Measurements from ENCODE around the gene TSPEAR. TPM values are rescaled to one million over a fixed set of nuclear protein-coding genes. Genes with fewer than 3 reads are reported as not detected.

Gene TSPEAR
- total RNA-seq, 4 donors from 2014 or later, result under 0.01 to 0.23 TPM; not detected in 2

GRCh38 chr21:44471996-44472395 lies 239.4 kb downstream of the TSPEAR start:
- no peak overlapping the region for H3K4me3 ChIP-seq
- TF ChIP-seq CTCF (IDR thresholded peaks at IDR 0.05) (no peak), EP300 (IDR thresholded peaks at IDR 0.05) (no peak), POLR2A (IDR thresholded peaks at IDR 0.05; ENCODE audit: low read depth) (no peak), POLR2AphosphoS5 (IDR thresholded peaks at IDR 0.05) (no peak)
- H3K4me1 ChIP-seq, result no peaks in the 10 kb centered on the region
- intact Hi-C loops (cut with DNase I), result no loop called here
- no peak for DNase-seq (ENCODE audit: extremely low spot score)
- WGBS, result 77% methylated on average over 6 of the region's 6 CpGs
- no peaks in the 10 kb centered on the region for H3K9me3 ChIP-seq
- no peak overlapping the region for H3K27ac ChIP-seq (replicated peaks in 1 of 4)
- H3K36me3 ChIP-seq, result no peaks in the 10 kb centered on the region
- H3K27me3 ChIP-seq, result no peaks in the 10 kb centered on the region

- Histone ChIP-seq H3K27me3 (no peaks in the 10 kb centered on the region), H3K27ac (replicated peaks in 1 of 4) (no peak overlapping the region), H3K9me3 (no peaks in the 10 kb centered on the region), H3K4me3 (no peak overlapping the region), H3K36me3 (no peaks in the 10 kb centered on the region), H3K4me1 (no peaks in the 10 kb centered on the region)
- DNase-seq (ENCODE audit: extremely low spot score), result no peak
- TF ChIP-seq POLR2AphosphoS5 (IDR thresholded peaks at IDR 0.05) (no peak), EP300 (IDR thresholded peaks at IDR 0.05) (no peak), CTCF (IDR thresholded peaks at IDR 0.05) (no peak), POLR2A (IDR thresholded peaks at IDR 0.05; ENCODE audit: low read depth) (no peak)
- intact Hi-C loops (cut with DNase I), result no loop called here
Measured at GRCh38 chr21:44471341-44471740, 240.0 kb downstream of the TSPEAR start.

GRCh38 chr21:44467859-44468195 lies 243.5 kb downstream of the TSPEAR start:
- Histone ChIP-seq H3K27me3 (no peaks in the 10 kb centered on the region), H3K4me3 (no peak overlapping the region), H3K36me3 (no peaks in the 10 kb centered on the region), H3K9me3 (no peaks in the 10 kb centered on the region), H3K4me1 (peaks cover 0 to 5% (median 0%) of the 10 kb centered on the region in 4 donors), H3K27ac (replicated peaks in 1 of 4) (no peak overlapping the region)
- WGBS, result 90% methylated on average over 8 of the region's 15 CpGs
- TF ChIP-seq POLR2AphosphoS5 (IDR thresholded peaks at IDR 0.05), result no peak
- TF ChIP-seq CTCF (IDR thresholded peaks at IDR 0.05), result no peak
- TF ChIP-seq EP300 (IDR thresholded peaks at IDR 0.05), result no peak
- TF ChIP-seq POLR2A (IDR thresholded peaks at IDR 0.05; ENCODE audit: low read depth), result no peak
- DNase-seq (ENCODE audit: extremely low spot score), result no peak
- intact Hi-C loops (cut with DNase I), result no loop called here

GRCh38 chr21:44466996-44467858 lies 244.1 kb downstream of the TSPEAR start:
- Histone ChIP-seq H3K4me1 (peaks cover 0 to 5% (median 0%) of the 10 kb centered on the region in 4 donors), H3K27me3 (no peaks in the 10 kb centered on the region), H3K36me3 (no peaks in the 10 kb centered on the region), H3K9me3 (no peaks in the 10 kb centered on the region), H3K4me3 (no peak overlapping the region), H3K27ac (replicated peaks in 1 of 4) (no peak overlapping the region)
- no peak for DNase-seq (ENCODE audit: extremely low spot score)
- 92% methylated on average over 22 of the region's 36 CpGs for WGBS
- intact Hi-C loops (cut with DNase I), result no loop called here
- TF ChIP-seq EP300 (IDR thresholded peaks at IDR 0.05) (no peak), POLR2A (IDR thresholded peaks at IDR 0.05; ENCODE audit: low read depth) (no peak), CTCF (IDR thresholded peaks at IDR 0.05) (no peak), POLR2AphosphoS5 (IDR thresholded peaks at IDR 0.05) (no peak)
